Pulmonary artery endothelial cell (primary cell): ENCODE measurements around the gene SYT1. TPM values are rescaled to one million over a fixed set of nuclear protein-coding genes. Genes with fewer than 3 reads are reported as not detected.

Source experiments
- DNase-seq: peaks from one replicate; pipeline ENCODE4 v3.0.0-alpha.2; 2011; ENCODE audit warnings: low read depth, low spot score
- total RNA-seq: library from RNA; depleted of rRNA; stranded (reverse); fragments of >200 nt; gene quantifications from 2 replicates; pipeline ENCODE4 v1.2.3, GENCODE V29; 2014

Gene SYT1
- total RNA-seq, 1 donor from 2014 or later: 0.59 TPM

GRCh38 chr12:78891646-78892353, 27.2 kb downstream of the SYT1 start:
- no peak for DNase-seq

GRCh38 chr12:78898416-78898815, 33.8 kb downstream of the SYT1 start:
- DNase-seq: no peak

- no peak for DNase-seq
Measured at GRCh38 chr12:78914859-78915331, 50.3 kb downstream of the SYT1 start.

- no peak for DNase-seq
Measured at GRCh38 chr12:78916845-78917480, 52.4 kb downstream of the SYT1 start.

GRCh38 chr12:78917513-78917912, 52.9 kb downstream of the SYT1 start:
- DNase-seq: no peak

GRCh38 chr12:78918268-78918667, 53.7 kb downstream of the SYT1 start:
- DNase-seq: no peak

GRCh38 chr12:78928200-78929074, 63.9 kb downstream of the SYT1 start:
- no peak for DNase-seq

- no peak for DNase-seq
Measured at GRCh38 chr12:78929075-78929418, 64.5 kb downstream of the SYT1 start.

GRCh38 chr12:78931466-78931990, 67.0 kb downstream of the SYT1 start:
- DNase-seq: no peak

GRCh38 chr12:78933014-78933413, 68.4 kb downstream of the SYT1 start:
- no peak for DNase-seq

- DNase-seq: no peak
Measured at GRCh38 chr12:78938341-78939084, 73.9 kb downstream of the SYT1 start.

GRCh38 chr12:78949532-78949931, 85.0 kb downstream of the SYT1 start:
- DNase-seq: no peak

- no peak for DNase-seq
Measured at GRCh38 chr12:78951803-78952551, 87.4 kb downstream of the SYT1 start.

GRCh38 chr12:78952552-78952929, 88.0 kb downstream of the SYT1 start:
- DNase-seq: no peak

- no peak for DNase-seq
Measured at GRCh38 chr12:78958941-78959340, 94.4 kb downstream of the SYT1 start.

- no peak for DNase-seq
Measured at GRCh38 chr12:78959556-78959955, 95.0 kb downstream of the SYT1 start.

- DNase-seq: no peak
Measured at GRCh38 chr12:78961171-78961570, 96.6 kb downstream of the SYT1 start.

GRCh38 chr12:78963439-78964227, 99.1 kb downstream of the SYT1 start:
- DNase-seq: no peak

- no peak for DNase-seq
Measured at GRCh38 chr12:78964521-78964920, 99.9 kb downstream of the SYT1 start.

- no peak for DNase-seq
Measured at GRCh38 chr12:78966062-78966461, 101.5 kb downstream of the SYT1 start.
